ENCODE measurements around the gene SPPL2C.

SPPL2C gene, protein sequence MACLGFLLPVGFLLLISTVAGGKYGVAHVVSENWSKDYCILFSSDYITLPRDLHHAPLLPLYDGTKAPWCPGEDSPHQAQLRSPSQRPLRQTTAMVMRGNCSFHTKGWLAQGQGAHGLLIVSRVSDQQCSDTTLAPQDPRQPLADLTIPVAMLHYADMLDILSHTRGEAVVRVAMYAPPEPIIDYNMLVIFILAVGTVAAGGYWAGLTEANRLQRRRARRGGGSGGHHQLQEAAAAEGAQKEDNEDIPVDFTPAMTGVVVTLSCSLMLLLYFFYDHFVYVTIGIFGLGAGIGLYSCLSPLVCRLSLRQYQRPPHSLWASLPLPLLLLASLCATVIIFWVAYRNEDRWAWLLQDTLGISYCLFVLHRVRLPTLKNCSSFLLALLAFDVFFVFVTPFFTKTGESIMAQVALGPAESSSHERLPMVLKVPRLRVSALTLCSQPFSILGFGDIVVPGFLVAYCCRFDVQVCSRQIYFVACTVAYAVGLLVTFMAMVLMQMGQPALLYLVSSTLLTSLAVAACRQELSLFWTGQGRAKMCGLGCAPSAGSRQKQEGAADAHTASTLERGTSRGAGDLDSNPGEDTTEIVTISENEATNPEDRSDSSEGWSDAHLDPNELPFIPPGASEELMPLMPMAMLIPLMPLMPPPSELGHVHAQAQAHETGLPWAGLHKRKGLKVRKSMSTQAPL

GRCh38 chr17:45844695-45845375 lies at the start of gene SPPL2C:
SPPL2C (plus strand) TSS chr17:45844881; CDS start chr17:45844907, 26 bp downstream.
- no peak for DNase-seq (ENCODE audit: low read depth)

DNA sequence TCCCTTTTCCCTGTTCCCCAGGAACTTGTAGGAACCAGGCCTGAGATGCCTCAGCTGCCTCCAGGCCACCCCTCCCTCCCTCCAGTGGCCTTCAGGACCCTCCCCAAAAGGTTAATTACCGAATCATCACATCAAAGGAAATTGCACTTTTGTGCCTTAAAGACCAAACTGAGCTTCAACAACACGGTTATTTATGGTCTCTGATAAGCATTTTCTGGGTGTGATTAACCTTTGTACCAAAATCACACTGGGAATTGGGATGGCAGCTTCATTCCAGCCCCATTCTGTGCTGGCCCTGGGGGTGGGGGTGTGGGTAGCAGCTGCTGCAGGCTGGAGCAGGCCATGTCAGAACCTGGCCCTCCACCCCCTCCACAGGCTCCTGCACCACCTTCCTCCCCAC lies 43.9 kb upstream of the SPPL2C start:
- no peak for DNase-seq (ENCODE audit: low read depth)

- no peak for DNase-seq (ENCODE audit: low read depth)
These were observed 43.3 kb upstream of the SPPL2C start for GRCh38 chr17:45801421-45801820.

DNA sequence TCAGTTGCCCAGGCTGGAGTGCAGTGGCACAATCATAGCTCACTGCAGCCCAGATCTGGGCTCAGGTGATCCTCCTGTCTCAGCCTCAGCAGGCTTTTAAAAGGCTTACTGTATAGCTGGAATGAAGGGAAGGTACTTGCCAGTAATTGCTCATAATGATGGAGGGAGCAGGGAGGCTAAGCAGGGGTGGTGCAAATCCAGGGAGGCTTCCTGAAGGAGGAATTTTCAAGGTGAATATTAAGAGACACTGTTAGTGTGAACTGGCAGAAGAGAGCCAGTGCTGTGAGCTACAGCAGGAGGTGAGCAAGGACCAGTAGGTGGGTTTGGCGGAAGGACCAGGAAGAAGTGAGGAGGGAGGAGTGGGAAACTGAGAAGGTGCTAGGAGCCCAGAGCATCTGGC lies 35.8 kb upstream of the SPPL2C start:
- no peak for DNase-seq (ENCODE audit: low read depth)

GRCh38 chr17:45809499-45809898 lies 35.2 kb upstream of the SPPL2C start:
- no peak for DNase-seq (ENCODE audit: low read depth)

GRCh38 chr17:45812102-45812501 lies 32.6 kb upstream of the SPPL2C start:
- no peak for DNase-seq (ENCODE audit: low read depth)

DNA sequence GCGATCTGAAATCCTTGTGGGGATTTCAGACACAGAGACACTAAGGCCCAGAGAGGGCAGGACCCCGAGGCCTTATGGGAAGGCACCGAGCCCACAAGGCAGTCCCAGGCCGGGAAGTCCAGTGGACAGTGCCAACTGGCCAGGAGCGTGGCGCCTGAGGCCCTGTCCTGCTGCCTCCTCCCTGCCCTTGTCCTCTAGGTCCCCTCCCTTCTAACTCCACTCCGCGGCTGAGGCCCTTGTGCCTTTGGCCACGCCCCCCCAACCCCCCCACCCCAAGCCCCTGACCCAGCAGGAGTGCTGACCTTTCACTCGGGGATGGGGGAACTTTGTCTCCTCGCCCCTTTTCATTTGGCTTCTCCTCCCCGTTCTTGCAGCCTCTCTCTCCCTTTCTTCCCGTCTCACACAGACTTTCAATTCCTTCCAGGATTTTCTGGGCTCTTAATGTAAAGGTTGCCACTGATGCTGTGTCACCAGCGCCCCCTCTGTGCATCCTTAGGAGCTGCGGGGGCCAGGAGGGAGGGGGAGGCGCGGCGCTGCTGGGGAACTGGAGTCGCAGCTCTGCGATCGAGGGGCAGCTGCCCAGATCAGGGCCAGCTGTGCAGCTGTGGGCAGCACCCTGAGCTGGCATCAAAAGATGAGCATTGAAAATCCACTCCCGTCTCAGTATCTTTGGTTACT lies 31.5 kb upstream of the SPPL2C start:
- DNase-seq (ENCODE audit: low read depth): no peak

- no peak for DNase-seq (ENCODE audit: low read depth)
These were observed 29.8 kb upstream of the SPPL2C start for GRCh38 chr17:45814622-45815606.

DNA sequence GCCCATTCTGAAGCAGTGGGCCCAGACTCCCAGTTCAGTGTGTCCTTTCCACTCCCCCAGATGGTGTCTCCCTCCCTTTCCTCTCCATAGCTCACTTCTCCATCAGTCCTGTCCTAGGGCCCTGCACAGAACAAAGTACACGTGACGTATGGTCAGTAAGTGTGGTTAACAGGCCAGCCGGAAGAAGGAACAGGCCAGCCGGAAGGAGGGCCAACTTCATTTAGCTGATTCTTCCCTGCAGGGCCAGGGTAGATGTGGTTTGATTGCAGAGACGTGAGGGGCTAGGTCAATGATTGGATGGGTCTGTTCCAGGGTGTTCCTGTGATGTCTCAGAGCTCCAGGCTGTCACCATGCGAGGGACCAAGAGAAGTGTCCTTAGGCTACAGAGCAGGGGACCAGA lies 28.9 kb upstream of the SPPL2C start:
- DNase-seq (ENCODE audit: low read depth): no peak

DNA sequence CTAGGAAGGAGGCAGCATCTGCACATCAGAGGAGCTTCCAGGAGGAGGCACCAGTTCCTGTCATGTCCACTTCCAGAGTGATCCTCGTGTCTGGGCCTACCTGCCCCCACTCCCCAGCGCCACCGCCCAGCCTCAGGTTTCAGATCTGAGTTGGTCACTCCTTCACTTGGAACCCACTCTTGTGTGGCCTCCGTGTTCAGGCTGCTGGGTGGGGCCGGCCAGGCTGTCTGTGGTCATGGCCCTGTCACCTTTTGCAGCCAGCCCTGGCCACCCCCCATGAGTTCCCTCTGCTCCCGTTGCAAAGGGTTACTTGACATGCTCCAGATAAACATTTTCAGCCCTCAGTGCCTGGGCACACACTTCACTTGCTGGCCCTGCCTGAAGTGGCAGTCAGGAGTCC lies 26.6 kb upstream of the SPPL2C start:
- no peak for DNase-seq (ENCODE audit: low read depth)

- DNase-seq (ENCODE audit: low read depth): no peak
These were observed 26.0 kb upstream of the SPPL2C start for GRCh38 chr17:45818699-45819098.

- no peak for DNase-seq (ENCODE audit: low read depth)
These were observed 25.0 kb upstream of the SPPL2C start for GRCh38 chr17:45819632-45820031.

GRCh38 chr17:45820052-45820780 lies 24.5 kb upstream of the SPPL2C start:
- no peak for DNase-seq (ENCODE audit: low read depth)

DNA sequence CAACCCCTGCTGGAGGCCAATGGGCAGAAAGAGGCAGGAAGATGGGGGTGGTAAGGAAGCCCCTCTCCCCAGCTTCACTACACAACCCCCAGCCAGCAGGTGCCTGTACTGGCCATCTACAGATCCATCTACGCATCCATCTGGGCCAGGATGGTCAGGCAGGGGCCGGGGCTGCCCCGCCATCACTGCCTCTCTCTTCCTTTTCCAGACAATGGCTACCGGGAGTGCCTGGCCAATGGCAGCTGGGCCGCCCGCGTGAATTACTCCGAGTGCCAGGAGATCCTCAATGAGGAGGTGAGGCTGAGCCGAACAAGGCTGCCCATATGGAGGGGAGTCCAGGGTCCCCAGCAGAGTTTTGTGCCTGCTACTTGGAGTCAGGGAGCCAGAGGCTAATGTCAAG lies 23.5 kb upstream of the SPPL2C start:
- no peak for DNase-seq (ENCODE audit: low read depth)

- DNase-seq (ENCODE audit: low read depth): no peak
These were observed 21.1 kb upstream of the SPPL2C start for GRCh38 chr17:45823598-45823997.

DNA sequence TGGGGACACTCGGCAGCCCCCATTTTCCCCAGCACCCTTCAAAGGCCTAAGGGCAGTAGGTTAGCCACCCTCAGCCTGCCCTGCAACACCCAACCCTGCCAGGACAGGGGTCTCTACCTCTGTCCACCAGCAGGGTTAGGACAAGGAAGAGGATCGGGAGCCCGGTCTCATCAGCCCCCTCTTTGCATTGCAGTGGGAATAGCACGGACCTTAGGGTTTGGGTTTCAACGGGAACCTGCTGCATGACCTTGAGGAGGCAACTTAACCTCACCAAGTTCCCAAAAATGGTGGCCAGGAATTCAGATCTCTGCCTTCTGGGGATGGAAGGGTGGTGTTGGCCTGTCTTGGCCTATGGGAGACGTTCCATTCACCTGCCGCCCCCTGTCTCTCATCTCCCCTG lies 20.2 kb upstream of the SPPL2C start:
- no peak for DNase-seq (ENCODE audit: low read depth)

DNA sequence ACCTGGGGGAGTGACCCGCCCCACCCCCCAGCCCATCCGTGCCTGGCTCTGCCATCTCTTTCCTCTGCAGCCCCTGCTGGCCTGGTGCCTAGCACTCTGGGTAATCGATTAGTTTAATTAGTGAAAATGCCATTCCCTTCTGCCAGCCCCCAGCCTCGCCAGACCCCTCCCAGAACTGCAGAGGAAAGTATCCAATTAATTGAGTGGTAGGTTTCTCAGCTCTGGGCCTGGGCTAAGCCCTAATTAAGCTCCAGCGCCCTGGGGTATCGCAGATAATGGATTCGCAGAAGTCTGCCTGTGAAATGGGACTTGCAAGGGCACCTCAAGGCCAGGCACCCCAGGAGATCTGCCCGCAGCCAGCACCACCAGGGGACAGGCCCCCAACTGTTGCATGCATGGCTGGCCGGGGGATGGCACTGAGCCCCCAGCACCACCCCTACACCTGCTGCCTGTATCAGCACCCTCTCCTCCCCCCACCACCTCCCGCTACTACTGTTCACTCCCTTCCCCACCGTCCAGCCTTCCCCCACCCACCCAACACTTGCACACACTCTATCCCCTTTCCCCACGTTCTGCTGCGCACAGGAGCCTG lies 19.7 kb upstream of the SPPL2C start:
- DNase-seq (ENCODE audit: low read depth): no peak

- no peak for DNase-seq (ENCODE audit: low read depth)
These were observed 18.9 kb upstream of the SPPL2C start for GRCh38 chr17:45825792-45826191.

- no peak for DNase-seq (ENCODE audit: low read depth)
These were observed 17.6 kb upstream of the SPPL2C start for GRCh38 chr17:45826919-45827588.

DNA sequence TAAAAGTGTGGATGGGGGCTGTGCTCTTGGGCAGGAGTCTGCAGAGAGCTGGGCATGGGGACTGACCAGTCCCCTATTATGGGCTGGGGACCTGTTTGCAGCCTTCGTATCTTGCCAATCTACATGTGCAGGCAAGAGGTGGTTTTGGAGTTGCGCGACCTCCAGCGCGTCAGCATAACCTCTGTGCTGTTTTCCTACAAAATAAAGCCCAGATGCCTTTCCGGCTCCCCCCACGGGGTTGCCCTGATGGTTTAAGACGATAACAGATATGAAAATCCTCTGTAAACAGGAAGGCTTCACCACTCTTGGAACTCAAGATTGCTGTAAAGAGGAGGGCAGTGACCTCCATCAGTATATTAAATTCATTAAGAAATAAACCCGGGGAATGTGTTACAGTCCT lies 16.5 kb upstream of the SPPL2C start:
- DNase-seq (ENCODE audit: low read depth): no peak
